ENCODE measurements around the gene PDZD2.

Gene PDZD2

DNA sequence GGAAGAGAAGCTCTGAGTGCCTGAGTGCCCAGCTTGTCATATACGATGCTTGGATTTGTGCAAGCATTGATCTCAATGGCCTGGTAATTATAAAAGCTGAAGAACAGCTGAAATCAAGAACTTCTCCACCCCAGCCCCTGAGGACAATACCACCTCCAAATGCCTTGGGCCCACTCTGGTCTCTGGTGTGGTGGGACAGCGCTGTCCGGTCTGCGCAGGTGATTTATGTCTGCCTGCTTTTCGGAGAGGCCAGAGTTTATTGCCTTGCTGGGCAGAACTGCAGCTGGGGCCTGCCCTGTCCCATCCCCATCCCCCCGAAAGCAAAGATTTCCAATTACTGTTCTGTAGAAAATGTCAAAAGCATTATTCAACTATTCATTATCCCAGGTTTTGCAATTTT, 1.1 kb upstream of the PDZD2 start:
- TF ChIP-seq, protein P1, sequence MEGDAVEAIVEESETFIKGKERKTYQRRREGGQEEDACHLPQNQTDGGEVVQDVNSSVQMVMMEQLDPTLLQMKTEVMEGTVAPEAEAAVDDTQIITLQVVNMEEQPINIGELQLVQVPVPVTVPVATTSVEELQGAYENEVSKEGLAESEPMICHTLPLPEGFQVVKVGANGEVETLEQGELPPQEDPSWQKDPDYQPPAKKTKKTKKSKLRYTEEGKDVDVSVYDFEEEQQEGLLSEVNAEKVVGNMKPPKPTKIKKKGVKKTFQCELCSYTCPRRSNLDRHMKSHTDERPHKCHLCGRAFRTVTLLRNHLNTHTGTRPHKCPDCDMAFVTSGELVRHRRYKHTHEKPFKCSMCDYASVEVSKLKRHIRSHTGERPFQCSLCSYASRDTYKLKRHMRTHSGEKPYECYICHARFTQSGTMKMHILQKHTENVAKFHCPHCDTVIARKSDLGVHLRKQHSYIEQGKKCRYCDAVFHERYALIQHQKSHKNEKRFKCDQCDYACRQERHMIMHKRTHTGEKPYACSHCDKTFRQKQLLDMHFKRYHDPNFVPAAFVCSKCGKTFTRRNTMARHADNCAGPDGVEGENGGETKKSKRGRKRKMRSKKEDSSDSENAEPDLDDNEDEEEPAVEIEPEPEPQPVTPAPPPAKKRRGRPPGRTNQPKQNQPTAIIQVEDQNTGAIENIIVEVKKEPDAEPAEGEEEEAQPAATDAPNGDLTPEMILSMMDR (IDR thresholded peaks at IDR 0.05; ENCODE audit: low read depth, low read length), result no peak
- H3K4me3 ChIP-seq (ENCODE audit: low read depth, low read length), result no peak overlapping the region

DNA sequence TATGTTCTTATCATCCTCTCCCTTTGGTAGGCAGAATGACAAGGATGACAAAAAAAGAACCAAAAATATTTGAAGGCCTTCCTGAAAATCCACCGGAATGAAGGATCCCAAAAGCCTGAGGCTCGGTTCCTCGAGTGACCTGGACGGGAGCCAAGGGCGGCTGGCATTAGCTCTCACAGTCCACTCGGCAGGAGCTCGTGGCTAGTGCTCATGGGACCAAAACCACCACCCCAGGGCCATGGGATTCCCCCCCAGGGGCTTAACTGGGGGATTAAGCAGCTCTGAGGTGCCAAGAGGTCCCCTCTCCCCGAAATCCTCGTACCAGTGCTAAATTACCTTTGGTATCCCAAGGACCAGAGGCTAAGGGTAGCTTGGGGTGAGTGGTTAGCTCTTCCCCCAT, 586 bp upstream of the PDZD2 start:
- TF ChIP-seq, protein P1 (IDR thresholded peaks at IDR 0.05; ENCODE audit: low read depth, low read length), result no peak

DNA sequence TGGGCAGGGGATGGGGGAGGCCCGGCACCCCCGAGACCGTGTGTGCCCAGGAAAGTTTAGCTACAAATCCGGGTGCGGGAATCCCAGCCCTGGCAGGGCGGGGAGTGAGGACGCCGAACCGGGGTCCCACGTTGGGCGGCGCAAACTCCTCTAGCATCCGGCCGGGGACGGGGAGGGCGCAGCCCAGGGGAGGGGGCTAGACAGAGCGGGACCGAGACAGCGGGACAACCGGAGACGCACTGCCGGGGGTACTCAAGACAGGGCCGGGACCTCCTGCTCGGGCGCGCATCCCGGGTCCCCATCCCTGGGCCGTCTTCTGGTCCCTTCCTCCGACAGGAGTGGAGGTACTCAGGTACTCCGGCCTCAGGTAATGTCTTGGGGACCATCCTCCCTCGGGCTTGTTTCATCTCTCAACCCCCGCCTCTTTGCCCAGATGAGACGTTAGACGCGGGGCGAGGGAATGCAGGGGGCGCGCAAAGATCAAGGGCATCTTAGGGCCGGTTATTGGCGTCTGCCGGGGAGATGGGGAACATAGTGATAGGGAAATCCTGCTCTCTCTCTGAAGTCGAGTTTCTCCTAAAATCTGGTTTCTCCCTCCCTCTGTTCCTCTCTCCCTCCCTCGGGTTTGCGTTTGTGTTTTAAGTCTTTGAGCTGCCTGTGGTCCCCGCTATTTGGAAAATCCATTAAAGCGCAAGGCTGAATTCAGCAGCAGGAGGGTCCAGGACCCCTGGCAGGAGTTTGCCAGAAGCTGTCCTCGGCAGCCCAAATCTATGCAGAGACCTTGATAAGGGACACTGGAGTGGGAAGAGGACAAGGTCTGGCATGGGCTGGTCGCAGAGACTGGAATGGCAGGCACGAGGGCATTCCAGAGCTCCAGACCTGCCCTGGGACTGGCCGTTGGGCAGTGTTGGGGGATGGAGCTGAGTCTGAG, 815 bp downstream of the PDZD2 start:
- H3K4me3 ChIP-seq (ENCODE audit: low read depth, low read length), result peak overlapping the region; percentile 64; the same call in 1 of the 2 replicates
- TF ChIP-seq, protein P1 (IDR thresholded peaks at IDR 0.05; ENCODE audit: low read depth, low read length), result no peak

More for the DNA sequence above, 586 bp upstream of the PDZD2 start:
- H3K4me3 ChIP-seq (ENCODE audit: low read depth, low read length), result peak overlapping the region; percentile 64

DNA sequence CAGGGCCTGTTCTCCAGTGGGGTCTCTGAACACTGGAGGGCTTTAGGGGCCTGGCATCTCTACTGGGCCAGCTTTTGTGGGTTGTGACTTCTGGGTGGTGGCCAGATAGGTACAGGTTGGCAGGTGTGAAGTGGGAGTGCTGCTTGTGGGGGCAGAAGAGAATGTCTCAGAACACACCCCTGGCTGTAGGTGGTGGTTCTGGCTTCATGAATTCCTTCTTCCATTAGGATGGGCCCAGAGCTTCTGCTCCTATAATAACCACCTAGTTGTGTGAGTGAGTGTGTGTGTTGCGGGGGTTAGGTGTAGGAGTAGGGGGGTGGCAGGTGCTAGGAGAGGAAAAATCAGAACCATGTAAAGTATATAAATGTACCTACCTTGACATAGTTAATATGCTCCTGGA, 1.6 kb downstream of the PDZD2 start:
- H3K4me3 ChIP-seq (ENCODE audit: low read depth, low read length), result no peak overlapping the region
- TF ChIP-seq, protein P1 (IDR thresholded peaks at IDR 0.05; ENCODE audit: low read depth, low read length), result no peak

DNA sequence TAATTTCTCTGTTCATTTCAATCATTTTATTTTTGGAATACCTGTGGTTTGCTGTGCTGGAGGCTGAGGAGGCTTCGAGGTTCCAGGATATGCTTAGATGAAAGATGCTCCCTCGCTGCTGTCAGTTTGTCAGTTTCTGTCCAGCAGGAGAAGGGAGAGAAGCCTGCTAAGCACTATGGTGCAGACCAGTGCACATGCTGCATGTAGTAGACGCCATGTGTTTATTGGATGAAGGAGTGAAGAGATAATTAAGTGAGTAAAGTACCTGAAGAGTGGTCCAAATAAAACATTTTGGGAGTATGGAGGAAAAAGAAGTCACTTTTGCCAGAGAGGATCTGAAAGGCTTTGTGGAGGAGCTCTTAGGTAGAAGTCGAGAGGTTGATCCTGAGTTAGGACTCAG, 2.1 kb downstream of the PDZD2 start:
- TF ChIP-seq, protein P1 (IDR thresholded peaks at IDR 0.05; ENCODE audit: low read depth, low read length), result no peak
- H3K4me3 ChIP-seq (ENCODE audit: low read depth, low read length), result no peak overlapping the region

DNA sequence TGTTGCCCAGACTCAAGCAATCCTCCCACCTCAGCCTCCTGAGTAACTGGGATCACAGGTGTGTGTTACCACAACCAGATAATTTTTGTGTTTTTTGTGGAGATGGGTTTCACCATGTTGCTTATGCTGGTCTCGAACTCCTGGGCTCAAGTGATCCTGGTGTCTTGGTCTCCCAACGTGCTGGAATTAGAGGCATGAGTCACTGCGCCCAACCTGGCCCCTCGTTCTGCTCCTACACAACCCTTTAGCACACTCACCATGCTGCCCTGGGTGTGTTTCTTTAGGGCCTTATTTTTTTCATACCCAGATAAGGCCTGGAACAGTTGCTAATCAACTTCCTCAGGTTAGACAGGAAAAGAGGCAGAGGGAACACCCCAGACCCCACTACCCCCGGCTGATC, 2.6 kb downstream of the PDZD2 start:
- TF ChIP-seq, protein P1 (IDR thresholded peaks at IDR 0.05; ENCODE audit: low read depth, low read length), result no peak
- no peak overlapping the region for H3K4me3 ChIP-seq (ENCODE audit: low read depth, low read length)

DNA sequence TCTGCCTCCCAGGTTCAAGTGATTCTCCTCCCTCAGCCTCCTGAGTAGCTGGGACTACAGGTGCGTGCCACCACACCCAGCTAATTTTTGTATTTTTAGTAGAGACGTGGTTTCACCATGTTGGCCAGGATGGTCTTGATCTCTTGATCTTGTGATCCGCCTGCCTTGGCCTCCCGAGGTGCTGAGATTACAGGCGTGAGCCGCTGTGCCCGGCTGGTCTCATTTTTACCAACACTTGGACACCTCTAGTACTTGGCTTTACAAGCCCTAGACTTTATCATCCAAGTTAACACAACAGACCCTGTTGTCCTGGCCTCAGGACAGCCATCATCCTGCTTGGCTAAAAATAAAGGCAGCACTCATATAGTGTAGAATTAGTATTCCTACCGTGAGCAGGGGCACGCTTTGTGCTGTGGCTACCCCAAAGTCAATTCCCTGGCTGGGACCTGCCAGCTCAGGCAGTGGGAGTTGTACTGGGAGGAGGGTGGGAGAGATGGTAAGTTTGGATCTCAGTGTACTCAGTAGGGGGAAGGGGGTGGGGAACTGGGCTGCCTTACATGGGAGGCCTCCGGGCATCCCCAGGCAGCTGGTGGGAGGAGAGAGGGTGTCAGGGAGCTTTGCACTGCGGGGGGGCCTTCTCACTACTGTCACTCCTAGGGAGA, 6.6 kb downstream of the PDZD2 start:
- no peak overlapping the region for H3K4me3 ChIP-seq (ENCODE audit: low read depth, low read length)
- TF ChIP-seq, protein P1 (IDR thresholded peaks at IDR 0.05; ENCODE audit: low read depth, low read length), result no peak

Measured in WI38 (cell line).